Gastroesophageal sphincter (tissue), 3 donors: ENCODE measurements around the gene SLTM.

Experiments used
- CTCF ChIP-seq, 4 experiments: fragments of 200-600 bp in 2 of 4; fragments of 450-650 bp in 2 of 4; sonication (generic) in 1 of 4; IDR thresholded peaks; one replicate each; pipeline ENCODE4 v1.5.1; 2017 to 2019; ENCODE audit warnings: antibody characterized with exemption in 4 of 4, mild to moderate bottlenecking in 2 of 4, moderate library complexity in 2 of 4
- EP300 ChIP-seq: sonication (generic); formaldehyde crosslinking; IDR thresholded peaks from one replicate; pipeline ENCODE4 v1.6.1; 2017; ENCODE audit warnings: antibody characterized with exemption, mild to moderate bottlenecking
- POLR2A ChIP-seq, 2 donors: fragments of 450-650 bp; IDR thresholded peaks; one replicate each; pipeline ENCODE4 v1.6.1; 2017; ENCODE audit warnings: antibody characterized with exemption in 2 of 2, mild to moderate bottlenecking in 2 of 2, moderate library complexity in 1 of 2
- POLR2AphosphoS5 ChIP-seq: sonication (generic); formaldehyde crosslinking; IDR thresholded peaks from one replicate; pipeline ENCODE4 v1.6.1; 2017; ENCODE audit warnings: antibody characterized with exemption

- no peak for TF ChIP-seq POLR2A (IDR thresholded peaks at IDR 0.05)
- no peak for TF ChIP-seq CTCF (IDR thresholded peaks at IDR 0.05)
- TF ChIP-seq POLR2AphosphoS5 = no peak
- TF ChIP-seq EP300 = no peak
Observed at GRCh38 chr15:58952751-58953150, 19.3 kb upstream of the SLTM start.
